HG03060 (cell line): Measurements from ENCODE around the gene OR2T10.
"Not testable (repeated sequence)": the region's sequence is repeated elsewhere in the genome, so short reads cannot be mapped to it uniquely, and the experiment has no call there.

ENCODE experiments used
- ATAC-seq: cut with Tn5 transposase; IDR thresholded peaks from one replicate; pipeline ENCODE4 v1.9.1; 2021; ENCODE audit warnings: low read depth, moderate number of reproducible peaks; ENCODE audit not compliant: unreplicated experiment

Gene OR2T10

DNA sequence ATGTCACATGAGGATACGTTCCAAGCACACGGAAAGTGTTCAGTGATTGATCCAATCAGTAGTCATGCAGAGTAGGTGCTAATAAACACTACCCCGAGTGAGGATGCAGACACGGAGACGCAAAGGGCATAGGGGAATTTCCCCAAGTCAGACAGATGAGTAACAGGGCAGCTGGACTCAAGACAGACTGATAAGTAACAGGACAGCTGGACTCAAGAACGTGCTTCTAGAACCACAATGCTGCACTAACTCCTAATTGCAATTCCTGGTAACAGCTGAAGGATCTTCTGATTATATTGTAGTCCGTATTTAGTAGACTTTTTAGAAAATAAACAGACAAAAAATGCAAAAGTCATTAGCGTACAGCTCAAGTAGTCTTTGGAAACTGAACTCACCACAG is 1.9 kb upstream of the OR2T10 start:
- ATAC-seq, result no peak

DNA sequence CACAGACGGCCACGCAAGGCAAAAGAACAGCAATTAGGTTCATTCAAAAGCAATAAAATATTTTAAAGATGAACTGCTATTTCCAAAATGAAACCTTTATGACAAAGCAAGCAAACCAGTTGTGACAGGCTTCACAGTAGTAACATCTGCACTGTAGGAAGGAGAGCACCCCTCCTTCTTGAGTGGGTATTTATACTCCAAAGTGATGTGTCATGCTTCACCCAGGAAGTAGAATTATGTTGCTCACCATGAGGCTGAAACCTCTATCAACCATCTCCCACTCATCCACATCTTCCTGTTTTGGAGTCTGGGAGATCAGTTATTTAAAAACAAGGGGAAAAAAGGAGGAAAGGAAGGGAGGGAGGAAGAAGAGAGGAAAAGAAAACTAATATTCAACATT is 885 bp downstream of the OR2T10 start:
- ATAC-seq, result no peak

DNA sequence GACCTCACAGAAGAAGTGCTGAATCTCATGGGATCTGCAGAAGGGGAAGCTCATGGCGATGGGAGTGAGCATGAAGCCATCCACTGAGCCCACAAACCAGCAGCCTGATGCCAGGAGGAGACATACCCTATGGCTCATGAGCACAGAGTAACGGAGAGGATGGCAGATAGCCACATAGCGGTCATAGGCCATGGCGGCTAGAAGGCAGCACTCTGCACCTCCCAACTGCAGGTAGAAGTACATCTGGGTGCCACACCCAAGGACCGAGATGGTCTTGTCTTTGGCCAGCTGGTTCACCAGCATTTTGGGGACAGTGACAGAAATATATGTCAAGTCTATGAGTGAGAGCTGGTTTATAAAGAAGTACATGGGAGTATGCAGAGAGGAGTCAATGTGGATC is 4.3 kb downstream of the OR2T10 start:
- no peak for ATAC-seq

DNA sequence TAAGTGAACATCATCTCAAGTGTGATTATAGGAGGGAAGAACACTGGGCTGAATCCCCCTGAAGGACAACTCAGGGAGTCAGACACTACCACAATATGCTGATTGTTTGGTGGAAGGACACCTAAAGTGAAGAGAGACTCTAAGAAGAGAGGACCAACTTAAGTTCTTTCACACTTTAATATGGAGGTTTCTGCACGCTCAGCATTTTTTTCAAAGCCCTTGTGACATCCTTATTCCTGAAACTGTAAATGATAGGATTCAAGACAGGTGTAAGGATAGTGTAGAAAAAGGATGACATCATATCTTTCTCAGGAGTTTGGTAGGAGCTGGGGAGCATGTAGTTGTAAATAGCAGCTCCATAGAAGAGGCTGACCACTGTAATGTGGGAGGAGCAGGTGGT is 4.8 kb downstream of the OR2T10 start:
- ATAC-seq, result no peak

DNA sequence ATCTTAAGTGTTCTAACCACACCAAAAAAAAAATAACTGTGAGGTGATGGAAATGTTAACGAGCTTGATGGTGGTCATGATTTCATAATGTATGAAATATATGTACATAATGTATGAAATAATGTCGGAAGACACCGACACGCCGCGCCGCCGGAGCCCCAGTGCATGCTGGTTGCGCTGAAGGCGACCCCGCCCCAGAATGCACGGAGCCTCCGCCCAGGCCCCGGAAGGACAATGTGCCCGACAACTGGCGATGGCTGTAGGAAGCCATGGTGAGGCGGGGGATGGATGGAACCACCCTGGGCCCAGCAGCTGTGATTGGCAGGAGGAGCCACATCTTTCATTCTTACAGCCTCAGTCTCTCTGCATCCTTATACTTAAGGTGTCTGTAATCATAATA is 7.4 kb downstream of the OR2T10 start:
- no peak for ATAC-seq

DNA sequence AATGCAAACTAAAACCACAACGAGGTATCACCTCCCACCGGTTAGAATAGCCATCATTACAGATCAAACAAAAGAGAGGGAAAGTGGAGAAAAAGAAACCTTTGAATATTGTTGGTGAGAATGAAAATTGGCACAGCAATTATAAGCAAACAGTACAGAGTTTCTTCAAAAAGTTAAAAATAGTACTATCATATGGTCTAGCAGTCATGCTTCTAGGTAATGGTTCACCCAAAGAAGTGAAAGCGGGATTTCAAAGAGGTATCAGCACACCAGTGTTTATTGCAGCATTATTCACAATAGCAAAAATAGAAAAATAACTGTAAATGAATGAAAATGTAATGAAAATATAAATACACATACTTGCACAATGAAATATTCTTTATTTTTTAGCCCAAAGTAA is 8.2 kb downstream of the OR2T10 start:
- ATAC-seq, result peak; percentile 57

DNA sequence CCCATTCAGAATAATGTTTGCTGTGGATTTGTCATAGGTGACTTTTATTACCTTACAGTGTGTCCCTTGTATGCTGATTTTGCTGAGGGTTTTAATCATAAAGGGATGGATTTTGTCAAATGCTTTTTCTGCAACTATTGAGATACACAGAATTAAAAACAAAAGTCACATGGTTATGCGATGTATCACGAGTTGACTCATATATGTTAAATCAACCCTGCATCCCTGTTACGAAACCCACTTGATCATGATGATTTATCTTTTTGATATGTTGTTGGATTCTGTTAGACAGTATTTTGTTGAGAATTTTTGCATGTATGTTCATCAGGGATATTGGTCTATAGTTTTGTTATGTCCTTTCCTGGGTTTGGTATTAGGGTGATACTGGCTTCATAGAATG is 12.2 kb downstream of the OR2T10 start:
- ATAC-seq, result no peak

DNA sequence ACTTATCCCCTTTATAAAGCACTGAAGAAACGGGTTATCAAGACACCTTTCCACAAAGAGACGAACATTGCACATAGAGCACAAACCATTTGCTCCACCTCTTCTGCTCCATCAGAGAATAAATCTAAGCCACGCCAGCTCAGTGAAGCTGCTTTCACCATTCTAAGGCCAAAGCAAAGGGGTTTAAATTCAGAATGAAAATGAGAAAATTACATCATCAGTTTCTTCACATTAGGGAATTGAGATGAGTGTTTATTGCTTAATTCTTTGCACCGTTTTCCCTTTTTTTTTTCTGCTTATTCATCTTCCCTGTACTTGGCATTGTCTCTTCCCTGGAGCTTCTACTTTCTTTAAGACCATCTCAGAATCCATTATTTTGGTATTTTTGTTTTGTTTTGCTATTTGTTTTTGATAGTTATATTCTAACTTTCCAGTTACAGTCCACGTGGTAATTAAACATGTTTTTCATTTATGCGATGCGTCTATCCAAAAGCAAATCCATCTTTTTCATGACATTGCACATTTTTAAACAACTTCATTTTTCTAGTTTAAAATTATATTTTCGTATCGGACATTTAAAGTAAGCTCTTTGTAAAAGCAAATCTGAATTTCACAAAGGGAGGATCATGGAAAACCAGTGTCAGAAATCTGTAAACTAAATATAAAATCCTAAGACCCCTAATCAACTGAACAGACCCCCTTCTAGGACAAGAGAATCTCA is 21.1 kb downstream of the OR2T10 start:
- no peak for ATAC-seq

DNA sequence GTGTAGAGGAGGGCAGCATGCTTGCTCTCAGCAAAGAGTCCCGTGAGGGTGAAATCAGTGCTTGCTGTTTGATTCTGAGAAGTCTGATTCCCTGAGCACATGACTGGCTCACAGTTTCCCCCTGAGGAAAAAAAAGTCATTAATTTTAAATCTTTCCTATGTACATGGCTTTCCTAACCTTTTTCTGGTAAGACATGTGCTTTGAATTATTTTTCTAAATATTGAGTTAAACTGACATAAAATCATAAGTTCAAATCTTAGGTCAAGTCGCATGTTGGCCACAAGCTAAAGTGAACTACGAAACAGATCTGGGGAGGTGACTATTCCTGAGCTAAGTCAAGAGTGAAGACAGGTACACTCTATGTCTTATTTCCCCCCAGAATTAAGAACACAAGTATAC is 22.8 kb downstream of the OR2T10 start, which contains the start of gene OR2T34:
Gene OR2T34 (minus strand): TSS at position 101 of the 400 bp plus-strand sequence. CDS start 0 bp downstream, at position 101.
- ATAC-seq, result not testable (repeated sequence)

DNA sequence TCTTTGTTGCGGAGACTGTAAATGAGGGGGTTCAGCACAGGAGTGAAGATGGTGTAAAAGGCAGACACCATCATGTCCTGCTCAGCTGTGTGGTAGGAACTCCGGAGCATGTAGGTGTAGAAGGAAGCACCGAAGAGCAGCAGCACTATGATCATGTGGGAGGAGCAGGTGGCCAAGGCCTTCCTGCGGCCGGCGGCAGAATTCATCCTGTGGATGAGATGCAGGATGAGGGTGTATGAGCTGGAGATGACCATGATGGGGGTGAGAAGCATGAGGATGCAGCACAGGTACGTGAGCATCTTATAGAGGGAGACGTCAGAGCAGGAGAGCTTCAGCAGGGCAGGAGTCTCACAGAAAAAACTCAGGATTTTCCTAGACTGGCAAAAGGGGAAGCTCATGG is 23.6 kb downstream of the OR2T10 start:
- not testable (repeated sequence) for ATAC-seq

DNA sequence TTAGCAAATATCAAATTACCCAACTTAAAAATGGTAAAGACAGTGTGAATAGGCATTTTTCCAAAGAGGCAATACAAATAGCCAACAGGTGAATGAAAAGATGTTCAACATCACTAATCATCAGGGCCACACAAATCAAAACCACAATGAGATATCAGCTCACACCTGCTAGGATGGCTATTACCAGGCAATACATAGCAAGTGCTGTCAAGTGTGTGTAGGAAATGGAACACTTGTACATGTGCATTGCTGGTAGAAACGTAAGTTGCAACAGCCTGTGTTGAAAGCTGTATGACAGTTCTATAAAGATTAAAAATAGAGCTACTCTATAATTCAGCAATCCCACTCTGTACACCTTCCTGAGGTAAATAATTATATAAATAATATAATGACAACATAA is 25.5 kb downstream of the OR2T10 start:
- not testable (repeated sequence) for ATAC-seq

DNA sequence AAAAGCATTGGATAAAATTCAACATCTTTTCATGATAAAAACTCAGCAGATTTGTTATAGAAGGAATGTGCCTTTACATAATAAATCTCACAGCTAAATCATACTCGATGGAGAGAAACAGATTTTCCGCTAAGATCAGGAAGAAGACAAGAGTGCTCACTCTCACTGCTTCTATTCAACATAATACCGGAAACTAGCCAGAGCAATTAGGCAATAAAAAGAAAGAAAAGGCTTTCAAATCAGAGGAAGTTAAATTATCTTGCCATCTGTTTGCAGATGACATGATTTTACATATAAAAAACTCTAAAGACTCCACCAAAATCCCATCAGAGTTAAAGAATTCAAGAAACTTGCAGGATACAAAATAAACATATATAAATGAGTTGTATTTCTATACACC is 26.7 kb downstream of the OR2T10 start:
- ATAC-seq, result not testable (repeated sequence)

DNA sequence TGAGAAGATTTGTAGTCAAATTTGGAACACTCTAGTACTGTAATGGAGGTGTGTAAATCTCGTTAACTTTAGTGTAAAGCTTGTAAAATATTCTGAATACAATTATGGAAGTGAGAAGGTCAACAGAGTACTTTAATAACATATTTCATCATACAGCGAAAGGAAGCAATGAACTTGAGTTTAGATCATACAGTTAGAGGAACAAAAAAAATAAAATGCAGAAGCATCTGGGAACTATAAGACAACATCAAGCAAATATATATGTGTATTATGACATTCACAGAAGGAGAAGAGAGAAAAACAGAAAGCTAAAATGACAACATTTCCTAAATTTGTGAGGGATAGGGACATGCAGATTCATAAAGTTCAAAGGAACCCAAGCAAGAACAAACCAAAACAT is 28.5 kb downstream of the OR2T10 start:
- ATAC-seq, result not testable (repeated sequence)

DNA sequence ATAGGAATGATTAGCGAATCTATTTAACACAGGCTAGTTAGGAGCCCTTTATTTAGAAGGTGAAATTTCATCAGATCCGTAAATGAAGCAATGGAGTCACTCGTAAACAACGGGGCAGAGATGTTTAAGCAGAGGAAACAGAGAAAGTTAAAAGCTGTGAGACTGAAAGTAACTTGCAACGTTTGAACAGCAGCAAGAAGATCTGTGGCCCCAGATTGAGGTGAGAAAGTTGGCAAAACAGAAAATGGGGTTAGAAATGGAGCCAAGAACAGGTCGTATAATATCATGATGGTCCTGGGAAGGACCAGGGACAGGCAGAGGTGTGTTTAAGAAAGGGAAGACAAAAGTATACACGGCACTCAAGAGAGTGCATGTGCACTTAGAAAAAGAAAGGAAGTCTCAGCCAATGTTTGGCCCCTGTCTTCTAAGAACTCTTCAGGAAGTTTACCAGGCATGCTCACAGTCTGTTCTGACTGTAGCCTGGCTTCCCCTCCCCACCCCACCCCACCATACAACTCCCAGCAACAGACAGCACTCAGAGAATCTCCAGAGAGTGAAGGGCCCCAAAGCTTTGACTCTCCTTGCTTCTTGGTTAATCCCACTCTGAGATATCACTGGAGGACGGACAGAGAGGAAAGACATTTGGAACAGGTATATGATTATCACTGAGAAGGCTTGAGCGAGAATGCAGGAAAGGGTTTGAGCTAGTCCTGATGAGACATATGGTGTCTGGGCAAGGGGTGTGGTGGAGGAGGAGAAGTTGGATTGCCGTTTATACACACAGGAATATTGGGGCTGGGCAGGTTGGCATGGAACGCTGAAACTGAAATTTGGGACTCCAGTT is 31.7 kb downstream of the OR2T10 start:
- not testable (repeated sequence) for ATAC-seq

DNA sequence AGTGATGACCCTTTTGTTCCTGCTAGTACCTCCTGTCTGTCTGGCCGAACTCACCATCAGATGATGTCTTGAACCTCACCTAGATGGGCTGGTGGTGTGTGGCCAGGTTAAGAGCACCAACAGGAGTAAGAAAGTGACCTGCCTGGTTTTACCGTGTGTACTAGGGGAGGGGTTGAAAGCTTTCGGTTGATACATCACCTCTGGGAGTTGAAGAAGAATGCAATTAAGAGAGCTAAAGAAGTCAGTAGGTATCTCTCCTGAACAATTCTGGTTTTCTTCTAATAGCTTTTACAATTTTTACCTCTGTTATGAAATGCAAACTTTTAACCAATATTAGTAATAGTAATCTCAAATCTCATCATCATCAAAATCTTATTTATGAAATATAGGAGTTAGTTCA is 34.8 kb downstream of the OR2T10 start, which contains the start of gene OR2T29:
Gene OR2T29 (minus strand): TSS at position 101 of the 400 bp plus-strand sequence. CDS start 3,281 bp downstream, outside the sequence.
- not testable (repeated sequence) for ATAC-seq

DNA sequence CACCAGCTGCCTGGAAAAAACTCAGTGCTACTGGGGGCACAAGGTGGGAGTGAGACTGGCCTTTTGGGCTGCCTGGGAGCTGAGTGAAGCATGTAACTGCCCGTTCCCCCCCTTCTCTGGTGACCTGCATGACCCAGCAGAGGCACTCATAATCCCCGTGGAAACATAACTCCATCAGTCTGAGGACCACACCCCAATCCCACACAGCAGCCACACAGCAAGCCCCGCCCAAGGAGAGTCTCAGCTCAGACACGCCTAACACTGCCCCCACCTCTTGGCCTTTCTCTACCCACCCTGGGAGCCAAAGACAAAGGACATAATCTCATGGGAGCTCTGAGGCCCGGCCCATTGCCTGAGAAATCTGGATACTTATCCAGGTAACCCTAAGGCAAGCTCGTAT is 46.5 kb downstream of the OR2T10 start:
- ATAC-seq, result not testable (repeated sequence)

DNA sequence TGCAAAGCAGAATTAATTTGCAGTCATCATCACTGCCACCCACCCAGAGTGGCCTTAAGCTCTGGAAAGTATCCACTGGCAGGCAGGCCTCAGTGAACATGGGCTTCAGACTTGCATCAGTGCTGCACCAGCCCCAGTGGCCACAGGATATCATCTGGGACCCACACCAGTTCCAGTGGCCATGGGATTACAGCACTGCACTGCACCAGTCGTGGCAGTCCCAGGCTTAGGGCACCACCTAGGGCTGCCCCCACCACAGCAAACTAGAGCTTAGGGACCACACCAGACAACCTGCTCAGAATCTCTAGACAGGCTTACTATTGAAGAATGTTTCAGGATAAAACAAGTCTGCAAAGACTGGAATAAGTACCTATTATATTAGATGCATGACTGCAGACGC is 50.1 kb downstream of the OR2T10 start:
- not testable (repeated sequence) for ATAC-seq
